Measurements from ENCODE around the gene HASPIN. TPM values are rescaled to one million over a fixed set of nuclear protein-coding genes. Genes with fewer than 3 reads are reported as not detected.

Gene HASPIN
- total and polyA plus RNA-seq, 5 donors from 2014 or later = 0.07 to 0.53 (median 0.27) TPM

- no peak overlapping the region for H3K4me3 ChIP-seq (ENCODE audit: low read depth, low read length)
- DNase-seq = no peak
- H3K4me3 Mint-ChIP-seq = peak overlapping the region; percentile 50 to 76 (median 54)
- peaks cover 4% of the 10 kb centered on the region for H3K27me3 Mint-ChIP-seq
- H3K27ac Mint-ChIP-seq = peak overlapping the region; percentile 83 to 92 (median 88)
- H3K36me3 Mint-ChIP-seq = no peaks in the 10 kb centered on the region
- H3K4me1 Mint-ChIP-seq = peaks cover 6 to 45% (median 30%) of the 10 kb centered on the region in 4 donors
- no peak for ATAC-seq (ENCODE audit: low read depth in 2 of 2)
- no peaks in the 10 kb centered on the region for H3K9me3 ChIP-seq (ENCODE audit: control insufficient read depth in 2 of 2, low read length in 2 of 2)
- no peak overlapping the region for H3K27ac ChIP-seq (ENCODE audit: insufficient read depth, low read length, poor library complexity, severe bottlenecking)
- peaks cover 31% of the 10 kb centered on the region for H3K4me1 ChIP-seq (ENCODE audit: control insufficient read depth, insufficient read depth, low read length, poor library complexity, severe bottlenecking)
- H3K36me3 ChIP-seq (ENCODE audit: control insufficient read depth, insufficient read depth, low read length) = no peaks in the 10 kb centered on the region
- peaks cover 0 to 2% (median 0%) of the 10 kb centered on the region in 7 donors for H3K9me3 Mint-ChIP-seq
- H3K27me3 ChIP-seq (ENCODE audit: control insufficient read depth, insufficient read depth, low read length) = no peaks in the 10 kb centered on the region
Observed at GRCh38 chr17:3739422-3740124, 15.9 kb downstream of the HASPIN start.

- H3K4me1 Mint-ChIP-seq = peaks cover 6 to 45% (median 30%) of the 10 kb centered on the region in 4 donors
- peak overlapping the region; percentile 33 for H3K27ac ChIP-seq (ENCODE audit: insufficient read depth, low read length, poor library complexity, severe bottlenecking)
Observed at GRCh38 chr17:3740611-3741073, 16.9 kb downstream of the HASPIN start.

GRCh38 chr17:3744014-3744413 lies 20.3 kb downstream of the HASPIN start:
- Histone ChIP-seq H3K36me3 (ENCODE audit: control insufficient read depth, insufficient read depth, low read length) (no peaks in the 10 kb centered on the region), H3K27ac (ENCODE audit: insufficient read depth, low read length, poor library complexity, severe bottlenecking) (no peak overlapping the region), H3K27me3 (ENCODE audit: control insufficient read depth, insufficient read depth, low read length) (no peaks in the 10 kb centered on the region), H3K4me1 (ENCODE audit: control insufficient read depth, insufficient read depth, low read length, poor library complexity, severe bottlenecking) (peaks cover 18% of the 10 kb centered on the region), H3K4me3 (ENCODE audit: low read depth, low read length) (no peak overlapping the region), H3K9me3 (ENCODE audit: control insufficient read depth in 2 of 2, low read length in 2 of 2) (no peaks in the 10 kb centered on the region)
- DNase-seq (no peak), ATAC-seq (ENCODE audit: low read depth in 2 of 2) (no peak)
- Mint-ChIP-seq H3K4me3 (no peak overlapping the region), H3K9me3 (peaks cover 0 to 2% (median 0%) of the 10 kb centered on the region in 7 donors), H3K27me3 (peaks cover 4% of the 10 kb centered on the region), H3K36me3 (no peaks in the 10 kb centered on the region), H3K4me1 (peaks cover 0 to 30% (median 16%) of the 10 kb centered on the region in 4 donors), H3K27ac (no peak overlapping the region)

More at GRCh38 chr17:3740611-3741073, 16.9 kb downstream of the HASPIN start:
- DNase-seq (peak in 2 of 3 donors; percentile 41 to 76), ATAC-seq (ENCODE audit: low read depth in 2 of 2) (peak in 1 of 2 donors; percentile 41)
- peaks cover 0 to 2% (median 0%) of the 10 kb centered on the region in 7 donors for H3K9me3 Mint-ChIP-seq
- H3K9me3 ChIP-seq (ENCODE audit: control insufficient read depth in 2 of 2, low read length in 2 of 2) = no peaks in the 10 kb centered on the region
- peaks cover 4% of the 10 kb centered on the region for H3K27me3 Mint-ChIP-seq
- H3K36me3 ChIP-seq (ENCODE audit: control insufficient read depth, insufficient read depth, low read length) = no peaks in the 10 kb centered on the region
- H3K27me3 ChIP-seq (ENCODE audit: control insufficient read depth, insufficient read depth, low read length) = no peaks in the 10 kb centered on the region
- peaks cover 31% of the 10 kb centered on the region for H3K4me1 ChIP-seq (ENCODE audit: control insufficient read depth, insufficient read depth, low read length, poor library complexity, severe bottlenecking)
- H3K36me3 Mint-ChIP-seq = no peaks in the 10 kb centered on the region
- peak overlapping the region; percentile 19 for H3K4me3 ChIP-seq (ENCODE audit: low read depth, low read length)
- peak overlapping the region; percentile 79 to 94 (median 88) for H3K27ac Mint-ChIP-seq
- H3K4me3 Mint-ChIP-seq = peak overlapping the region in 3 of 4 donors; percentile 28 to 79 (median 72)

- H3K4me1 Mint-ChIP-seq = peaks cover 0 to 24% (median 12%) of the 10 kb centered on the region in 4 donors
- H3K36me3 Mint-ChIP-seq = no peaks in the 10 kb centered on the region
- peaks cover 7% of the 10 kb centered on the region for H3K27me3 Mint-ChIP-seq
- Histone ChIP-seq H3K4me1 (ENCODE audit: control insufficient read depth, insufficient read depth, low read length, poor library complexity, severe bottlenecking) (peaks cover 15% of the 10 kb centered on the region), H3K27ac (ENCODE audit: insufficient read depth, low read length, poor library complexity, severe bottlenecking) (no peak overlapping the region), H3K36me3 (ENCODE audit: control insufficient read depth, insufficient read depth, low read length) (no peaks in the 10 kb centered on the region), H3K27me3 (ENCODE audit: control insufficient read depth, insufficient read depth, low read length) (no peaks in the 10 kb centered on the region), H3K9me3 (ENCODE audit: control insufficient read depth in 2 of 2, low read length in 2 of 2) (no peaks in the 10 kb centered on the region), H3K4me3 (ENCODE audit: low read depth, low read length) (no peak overlapping the region)
- peaks cover 0 to under 1% (median 0%) of the 10 kb centered on the region in 7 donors for H3K9me3 Mint-ChIP-seq
- H3K27ac Mint-ChIP-seq = no peak overlapping the region
- H3K4me3 Mint-ChIP-seq = no peak overlapping the region
- no peak for DNase-seq
- no peak for ATAC-seq (ENCODE audit: low read depth in 2 of 2)
Observed at GRCh38 chr17:3745071-3745470, 21.4 kb downstream of the HASPIN start.

- Mint-ChIP-seq H3K27ac (peak overlapping the region in 1 of 3 donors; percentile 65), H3K27me3 (peaks cover 4% of the 10 kb centered on the region), H3K9me3 (no peaks in the 10 kb centered on the region), H3K4me1 (peaks cover 0 to 31% (median 14%) of the 10 kb centered on the region in 4 donors), H3K36me3 (no peaks in the 10 kb centered on the region), H3K4me3 (no peak overlapping the region)
- no peaks in the 10 kb centered on the region for H3K36me3 ChIP-seq (ENCODE audit: control insufficient read depth, insufficient read depth, low read length)
- no peak for ATAC-seq (ENCODE audit: low read depth in 2 of 2)
- no peak overlapping the region for H3K4me3 ChIP-seq (ENCODE audit: low read depth, low read length)
- DNase-seq = no peak
- no peak overlapping the region for H3K27ac ChIP-seq (ENCODE audit: insufficient read depth, low read length, poor library complexity, severe bottlenecking)
- H3K9me3 ChIP-seq (ENCODE audit: control insufficient read depth in 2 of 2, low read length in 2 of 2) = no peaks in the 10 kb centered on the region
- H3K4me1 ChIP-seq (ENCODE audit: control insufficient read depth, insufficient read depth, low read length, poor library complexity, severe bottlenecking) = peaks cover 26% of the 10 kb centered on the region
- H3K27me3 ChIP-seq (ENCODE audit: control insufficient read depth, insufficient read depth, low read length) = no peaks in the 10 kb centered on the region
Observed at GRCh38 chr17:3747805-3748204, 24.1 kb downstream of the HASPIN start.

- DNase-seq = no peak
Observed at GRCh38 chr17:3748576-3748975, 24.9 kb downstream of the HASPIN start.

GRCh38 chr17:3750296-3750695 lies 26.6 kb downstream of the HASPIN start:
- H3K27ac ChIP-seq (ENCODE audit: insufficient read depth, low read length, poor library complexity, severe bottlenecking) = no peak overlapping the region
- Mint-ChIP-seq H3K27me3 (peaks cover 4% of the 10 kb centered on the region), H3K9me3 (no peaks in the 10 kb centered on the region), H3K4me1 (peaks cover 0 to 44% (median 17%) of the 10 kb centered on the region in 4 donors), H3K4me3 (peak overlapping the region in 2 of 4 donors; percentile 46 to 89), H3K36me3 (no peaks in the 10 kb centered on the region), H3K27ac (peak overlapping the region; percentile 63 to 94 (median 71))
- no peak overlapping the region for H3K4me3 ChIP-seq (ENCODE audit: low read depth, low read length)
- peaks cover 30% of the 10 kb centered on the region for H3K4me1 ChIP-seq (ENCODE audit: control insufficient read depth, insufficient read depth, low read length, poor library complexity, severe bottlenecking)
- ATAC-seq (ENCODE audit: low read depth in 2 of 2) (no peak), DNase-seq (no peak)
- H3K9me3 ChIP-seq (ENCODE audit: control insufficient read depth in 2 of 2, low read length in 2 of 2) = no peaks in the 10 kb centered on the region
- no peaks in the 10 kb centered on the region for H3K36me3 ChIP-seq (ENCODE audit: control insufficient read depth, insufficient read depth, low read length)
- H3K27me3 ChIP-seq (ENCODE audit: control insufficient read depth, insufficient read depth, low read length) = no peaks in the 10 kb centered on the region

More at GRCh38 chr17:3748576-3748975, 24.9 kb downstream of the HASPIN start:
- no peaks in the 10 kb centered on the region for H3K9me3 ChIP-seq (ENCODE audit: control insufficient read depth in 2 of 2, low read length in 2 of 2)
- peaks cover 0 to 35% (median 16%) of the 10 kb centered on the region in 4 donors for H3K4me1 Mint-ChIP-seq
- no peaks in the 10 kb centered on the region for H3K36me3 ChIP-seq (ENCODE audit: control insufficient read depth, insufficient read depth, low read length)
- H3K36me3 Mint-ChIP-seq = no peaks in the 10 kb centered on the region
- no peak overlapping the region for H3K27ac ChIP-seq (ENCODE audit: insufficient read depth, low read length, poor library complexity, severe bottlenecking)
- no peaks in the 10 kb centered on the region for H3K9me3 Mint-ChIP-seq
- H3K27me3 ChIP-seq (ENCODE audit: control insufficient read depth, insufficient read depth, low read length) = no peaks in the 10 kb centered on the region
- H3K4me3 Mint-ChIP-seq = peak overlapping the region in 1 of 4 donors; percentile 34
- peaks cover 26% of the 10 kb centered on the region for H3K4me1 ChIP-seq (ENCODE audit: control insufficient read depth, insufficient read depth, low read length, poor library complexity, severe bottlenecking)
- H3K27me3 Mint-ChIP-seq = peaks cover 4% of the 10 kb centered on the region
- no peak overlapping the region for H3K4me3 ChIP-seq (ENCODE audit: low read depth, low read length)
- peak overlapping the region in 1 of 3 donors; percentile 55 for H3K27ac Mint-ChIP-seq
- no peak for ATAC-seq (ENCODE audit: low read depth in 2 of 2)

Measured in CD4-positive, CD25-positive, alpha-beta regulatory T cell (primary cell).